GM23338 (cell line): Measurements from ENCODE around the gene MFSD6. TPM values are rescaled to one million over a fixed set of nuclear protein-coding genes. Genes with fewer than 3 reads are reported as not detected.

ENCODE experiments used
- ATAC-seq: fragments of 200-7000 bp; cut with Tn5 transposase; 3 replicates; pipeline ENCODE4 v1.9.1; 2020
- DNase-seq: peaks from one replicate; pipeline ENCODE4 v3.0.0-alpha.2; 2015; ENCODE audit warnings: low spot score
- H2AFZ ChIP-seq: fragments of 200-600 bp; sonication (generic); 2 replicates; pipeline ENCODE4 v1.8.0; 2016; ENCODE audit warnings: antibody characterized with exemption, mild to moderate bottlenecking, moderate library complexity
- H3F3A ChIP-seq: fragments of 200-600 bp; sonication (generic); replicated peaks from 2 replicates; pipeline ENCODE4 v1.8.0; 2017; ENCODE audit warnings: antibody characterized with exemption, mixed run types, low read depth
- H3K27ac ChIP-seq: fragments of 200-600 bp; sonication (generic); 2 replicates; pipeline ENCODE4 v1.6.1; 2016; ENCODE audit warnings: low read depth
- H3K27me3 ChIP-seq: fragments of 200-600 bp; sonication (generic); 2 replicates; pipeline ENCODE4 v1.8.0; 2016; ENCODE audit warnings: mild to moderate bottlenecking, mixed run types, moderate library complexity; ENCODE audit not compliant: insufficient read depth
- H3K36me3 ChIP-seq: fragments of 200-600 bp; sonication (generic); 2 replicates; pipeline ENCODE4 v1.8.0; 2016; ENCODE audit warnings: mild to moderate bottlenecking; ENCODE audit not compliant: insufficient read depth
- H3K4me1 ChIP-seq: fragments of 200-600 bp; sonication (generic); 2 replicates; pipeline ENCODE4 v1.8.0; 2016; ENCODE audit warnings: mild to moderate bottlenecking, moderate library complexity; ENCODE audit not compliant: insufficient read depth
- H3K4me2 ChIP-seq: fragments of 200-600 bp; sonication (generic); 2 replicates; pipeline ENCODE4 v1.7.1; 2017; ENCODE audit warnings: mixed run types
- H3K4me3 ChIP-seq: fragments of 200-600 bp; sonication (generic); 2 replicates; pipeline ENCODE4 v1.6.1; 2016; ENCODE audit warnings: mixed run types
- H3K79me2 ChIP-seq: fragments of 200-600 bp; sonication (generic); replicated peaks from 2 replicates; pipeline ENCODE4 v1.8.0; 2017; ENCODE audit warnings: mild to moderate bottlenecking; ENCODE audit not compliant: insufficient read depth
- H3K9me2 ChIP-seq: fragments of 200-600 bp; sonication (generic); 2 replicates; pipeline ENCODE4 v1.8.0; 2017; ENCODE audit not compliant: insufficient read depth
- H4K20me1 ChIP-seq: fragments of 200-600 bp; sonication (generic); replicated peaks from 2 replicates; pipeline ENCODE4 v1.8.0; 2017; ENCODE audit warnings: mild to moderate bottlenecking; ENCODE audit not compliant: insufficient read depth
- H3K27ac Mint-ChIP-seq: 2 replicates; pipeline ENCODE4 v1.8.0; 2020; ENCODE audit warnings: inconsistent platforms, mild to moderate bottlenecking, moderate library complexity, mixed read lengths
- H3K27me3 Mint-ChIP-seq: 3 replicates; pipeline ENCODE4 v1.8.0; 2022; ENCODE audit warnings: low read depth, mild to moderate bottlenecking, moderate library complexity, mixed read lengths, inconsistent platforms; ENCODE audit not compliant: insufficient read depth, poor library complexity
- H3K36me3 Mint-ChIP-seq: 3 replicates; pipeline ENCODE4 v1.8.0; 2021; ENCODE audit warnings: low read depth, mild to moderate bottlenecking, inconsistent platforms, moderate library complexity, mixed read lengths
- H3K4me1 Mint-ChIP-seq: 3 replicates; pipeline ENCODE4 v1.8.0; 2020; ENCODE audit warnings: mild to moderate bottlenecking, inconsistent platforms, mixed read lengths
- H3K4me3 Mint-ChIP-seq: 3 replicates; pipeline ENCODE4 v1.8.0; 2021; ENCODE audit warnings: moderate library complexity, mild to moderate bottlenecking, inconsistent platforms, mixed read lengths
- H3K9me3 Mint-ChIP-seq: 3 replicates; pipeline ENCODE4 v1.8.0; 2020; ENCODE audit warnings: moderate library complexity, mild to moderate bottlenecking, inconsistent platforms, mixed read lengths
- CREB1 ChIP-seq: fragments of 250-450 bp; sonication (Bioruptor Pico); IDR thresholded peaks from 2 replicates; pipeline ENCODE4 v1.5.0; 2020; ENCODE audit warnings: low read depth, mild to moderate bottlenecking, moderate library complexity
- EZH2 ChIP-seq: fragments of 200-600 bp; sonication (generic); IDR thresholded peaks from one replicate; pipeline ENCODE4 v1.8.0; 2017; ENCODE audit warnings: antibody characterized with exemption, mild to moderate bottlenecking, low read depth; ENCODE audit not compliant: unreplicated experiment
- EZH2phosphoT487 ChIP-seq: fragments of 200-600 bp; sonication (generic); IDR thresholded peaks from one replicate; pipeline ENCODE4 v1.8.1; 2018; ENCODE audit warnings: antibody characterized with exemption; ENCODE audit not compliant: unreplicated experiment
- JUNB ChIP-seq: IDR thresholded peaks from one replicate; pipeline ENCODE4 v1.6.1; 2016; ENCODE audit warnings: antibody characterized with exemption; ENCODE audit not compliant: unreplicated experiment
- NANOG ChIP-seq: IDR thresholded peaks from 2 replicates; pipeline ENCODE4 v1.6.1; 2016; ENCODE audit warnings: antibody characterized with exemption, borderline replicate concordance
- POLR2AphosphoS5 ChIP-seq: IDR thresholded peaks from 2 replicates; pipeline ENCODE4 v1.6.1; 2016; ENCODE audit warnings: antibody characterized with exemption, low read depth
- STAT1 ChIP-seq: IDR thresholded peaks from one replicate; pipeline ENCODE4 v1.6.1; 2016; ENCODE audit warnings: antibody characterized with exemption; ENCODE audit not compliant: unreplicated experiment
- ZNF114 ChIP-seq: fragments of 250-450 bp; sonication (Bioruptor Pico); IDR thresholded peaks from 2 replicates; pipeline ENCODE4 v1.5.0; 2020; ENCODE audit warnings: mild to moderate bottlenecking, moderate library complexity
- ZNF331 ChIP-seq: fragments of 250-450 bp; sonication (Bioruptor Pico); IDR thresholded peaks from 2 replicates; pipeline ENCODE4 v1.5.0; 2020; ENCODE audit warnings: low read depth, mild to moderate bottlenecking, moderate library complexity
- polyA plus RNA-seq: library from polyadenylated mRNA; unstranded; fragments of >200 nt; fragmentation: Nextera tagmentation; extraction: Ambion mirVana; gene quantifications from 2 replicates; pipeline ENCODE4 v1.2.1, GENCODE V29; 2016
- total RNA-seq: library from RNA; depleted of rRNA; stranded (reverse); fragments of >200 nt; shearing (Covaris generic); gene quantifications from 2 replicates; pipeline ENCODE4 v1.2.3, GENCODE V29; 2014
- TF ChIP-seq, protein P1 (sequence below), 2 experiments: fragments of 200-600 bp in 1 of 2; sonication (generic) in 1 of 2; conservative IDR thresholded peaks; 2 replicates each; pipeline versions ENCODE4 v1.5.1 to v1.6.1; 2016 to 2017; ENCODE audit warnings: antibody characterized with exemption in 2 of 2, low read depth in 2 of 2, mild to moderate bottlenecking in 2 of 2, moderate library complexity in 1 of 2
- TF ChIP-seq, protein P2 (sequence below): fragments of 250-450 bp; sonication (Bioruptor Pico); IDR thresholded peaks from 2 replicates; pipeline ENCODE4 v1.5.0; 2020; ENCODE audit warnings: mild to moderate bottlenecking, moderate library complexity
- TF ChIP-seq, protein P3 (sequence below): IDR thresholded peaks from one replicate; pipeline ENCODE4 v1.6.1; 2018; ENCODE audit warnings: antibody characterized with exemption; ENCODE audit not compliant: unreplicated experiment
- TF ChIP-seq, protein P4 (sequence below): IDR thresholded peaks from 2 replicates; pipeline ENCODE4 v1.6.1; 2016; ENCODE audit warnings: antibody characterized with exemption

The MFSD6 gene
- total and polyA plus RNA-seq, 2 experiments from 2014 or later: 2.3 to 9.6 TPM

DNA sequence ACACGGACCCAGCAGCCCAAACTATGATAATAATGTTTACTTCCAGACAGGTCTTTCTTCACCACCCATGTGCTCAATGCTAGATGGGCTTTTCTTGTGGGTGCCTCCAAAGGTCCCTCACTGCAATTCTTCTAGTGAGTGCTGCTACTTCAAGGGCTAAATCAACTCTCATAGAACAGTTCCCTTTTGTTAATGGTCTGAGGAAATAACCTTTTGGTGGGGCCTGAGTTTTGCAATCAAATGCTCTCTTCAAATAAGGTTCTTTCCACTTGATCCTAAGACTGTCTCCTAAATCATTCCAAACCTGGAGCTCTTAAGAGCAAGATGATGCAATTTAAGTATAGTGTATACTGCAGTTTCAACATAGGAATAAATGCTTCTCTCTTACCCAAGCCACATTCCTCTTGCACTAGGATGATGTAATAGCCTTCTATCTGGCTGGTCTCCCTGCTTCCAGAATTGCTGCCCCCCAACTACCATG lies 120.4 kb downstream of the MFSD6 start:
- no peaks in the 10 kb centered on the region; the same call in 1 of the 3 replicates for H3K36me3 Mint-ChIP-seq
- Histone ChIP-seq H3K36me3 (no peaks in the 10 kb centered on the region), H2AFZ (peak overlapping the region; percentile 24; the same call in 1 of the 2 replicates), H3K9me2 (no peaks in the 10 kb centered on the region), H4K20me1 (no peaks in the 10 kb centered on the region), H3K27me3 (no peaks in the 10 kb centered on the region), H3K4me3 (no peak overlapping the region), H3K4me2 (peak overlapping the region; percentile 34; the same call in 1 of the 2 replicates), H3K4me1 (peaks cover 8% of the 10 kb centered on the region), H3K79me2 (no peaks in the 10 kb centered on the region), H3F3A (no peaks in the 10 kb centered on the region), H3K27ac (no peak overlapping the region)
- DNase-seq (no peak), ATAC-seq (no peak)
- peak overlapping the region; percentile 51; the same call in 1 of the 2 replicates for H3K27ac Mint-ChIP-seq
- TF ChIP-seq, protein P1, sequence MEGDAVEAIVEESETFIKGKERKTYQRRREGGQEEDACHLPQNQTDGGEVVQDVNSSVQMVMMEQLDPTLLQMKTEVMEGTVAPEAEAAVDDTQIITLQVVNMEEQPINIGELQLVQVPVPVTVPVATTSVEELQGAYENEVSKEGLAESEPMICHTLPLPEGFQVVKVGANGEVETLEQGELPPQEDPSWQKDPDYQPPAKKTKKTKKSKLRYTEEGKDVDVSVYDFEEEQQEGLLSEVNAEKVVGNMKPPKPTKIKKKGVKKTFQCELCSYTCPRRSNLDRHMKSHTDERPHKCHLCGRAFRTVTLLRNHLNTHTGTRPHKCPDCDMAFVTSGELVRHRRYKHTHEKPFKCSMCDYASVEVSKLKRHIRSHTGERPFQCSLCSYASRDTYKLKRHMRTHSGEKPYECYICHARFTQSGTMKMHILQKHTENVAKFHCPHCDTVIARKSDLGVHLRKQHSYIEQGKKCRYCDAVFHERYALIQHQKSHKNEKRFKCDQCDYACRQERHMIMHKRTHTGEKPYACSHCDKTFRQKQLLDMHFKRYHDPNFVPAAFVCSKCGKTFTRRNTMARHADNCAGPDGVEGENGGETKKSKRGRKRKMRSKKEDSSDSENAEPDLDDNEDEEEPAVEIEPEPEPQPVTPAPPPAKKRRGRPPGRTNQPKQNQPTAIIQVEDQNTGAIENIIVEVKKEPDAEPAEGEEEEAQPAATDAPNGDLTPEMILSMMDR (conservative IDR thresholded peaks at IDR 0.05; ENCODE audit: low read depth in 2 of 2): no peak
- no peak for TF ChIP-seq NANOG
- TF ChIP-seq ZNF114: no peak
- TF ChIP-seq, protein P2, sequence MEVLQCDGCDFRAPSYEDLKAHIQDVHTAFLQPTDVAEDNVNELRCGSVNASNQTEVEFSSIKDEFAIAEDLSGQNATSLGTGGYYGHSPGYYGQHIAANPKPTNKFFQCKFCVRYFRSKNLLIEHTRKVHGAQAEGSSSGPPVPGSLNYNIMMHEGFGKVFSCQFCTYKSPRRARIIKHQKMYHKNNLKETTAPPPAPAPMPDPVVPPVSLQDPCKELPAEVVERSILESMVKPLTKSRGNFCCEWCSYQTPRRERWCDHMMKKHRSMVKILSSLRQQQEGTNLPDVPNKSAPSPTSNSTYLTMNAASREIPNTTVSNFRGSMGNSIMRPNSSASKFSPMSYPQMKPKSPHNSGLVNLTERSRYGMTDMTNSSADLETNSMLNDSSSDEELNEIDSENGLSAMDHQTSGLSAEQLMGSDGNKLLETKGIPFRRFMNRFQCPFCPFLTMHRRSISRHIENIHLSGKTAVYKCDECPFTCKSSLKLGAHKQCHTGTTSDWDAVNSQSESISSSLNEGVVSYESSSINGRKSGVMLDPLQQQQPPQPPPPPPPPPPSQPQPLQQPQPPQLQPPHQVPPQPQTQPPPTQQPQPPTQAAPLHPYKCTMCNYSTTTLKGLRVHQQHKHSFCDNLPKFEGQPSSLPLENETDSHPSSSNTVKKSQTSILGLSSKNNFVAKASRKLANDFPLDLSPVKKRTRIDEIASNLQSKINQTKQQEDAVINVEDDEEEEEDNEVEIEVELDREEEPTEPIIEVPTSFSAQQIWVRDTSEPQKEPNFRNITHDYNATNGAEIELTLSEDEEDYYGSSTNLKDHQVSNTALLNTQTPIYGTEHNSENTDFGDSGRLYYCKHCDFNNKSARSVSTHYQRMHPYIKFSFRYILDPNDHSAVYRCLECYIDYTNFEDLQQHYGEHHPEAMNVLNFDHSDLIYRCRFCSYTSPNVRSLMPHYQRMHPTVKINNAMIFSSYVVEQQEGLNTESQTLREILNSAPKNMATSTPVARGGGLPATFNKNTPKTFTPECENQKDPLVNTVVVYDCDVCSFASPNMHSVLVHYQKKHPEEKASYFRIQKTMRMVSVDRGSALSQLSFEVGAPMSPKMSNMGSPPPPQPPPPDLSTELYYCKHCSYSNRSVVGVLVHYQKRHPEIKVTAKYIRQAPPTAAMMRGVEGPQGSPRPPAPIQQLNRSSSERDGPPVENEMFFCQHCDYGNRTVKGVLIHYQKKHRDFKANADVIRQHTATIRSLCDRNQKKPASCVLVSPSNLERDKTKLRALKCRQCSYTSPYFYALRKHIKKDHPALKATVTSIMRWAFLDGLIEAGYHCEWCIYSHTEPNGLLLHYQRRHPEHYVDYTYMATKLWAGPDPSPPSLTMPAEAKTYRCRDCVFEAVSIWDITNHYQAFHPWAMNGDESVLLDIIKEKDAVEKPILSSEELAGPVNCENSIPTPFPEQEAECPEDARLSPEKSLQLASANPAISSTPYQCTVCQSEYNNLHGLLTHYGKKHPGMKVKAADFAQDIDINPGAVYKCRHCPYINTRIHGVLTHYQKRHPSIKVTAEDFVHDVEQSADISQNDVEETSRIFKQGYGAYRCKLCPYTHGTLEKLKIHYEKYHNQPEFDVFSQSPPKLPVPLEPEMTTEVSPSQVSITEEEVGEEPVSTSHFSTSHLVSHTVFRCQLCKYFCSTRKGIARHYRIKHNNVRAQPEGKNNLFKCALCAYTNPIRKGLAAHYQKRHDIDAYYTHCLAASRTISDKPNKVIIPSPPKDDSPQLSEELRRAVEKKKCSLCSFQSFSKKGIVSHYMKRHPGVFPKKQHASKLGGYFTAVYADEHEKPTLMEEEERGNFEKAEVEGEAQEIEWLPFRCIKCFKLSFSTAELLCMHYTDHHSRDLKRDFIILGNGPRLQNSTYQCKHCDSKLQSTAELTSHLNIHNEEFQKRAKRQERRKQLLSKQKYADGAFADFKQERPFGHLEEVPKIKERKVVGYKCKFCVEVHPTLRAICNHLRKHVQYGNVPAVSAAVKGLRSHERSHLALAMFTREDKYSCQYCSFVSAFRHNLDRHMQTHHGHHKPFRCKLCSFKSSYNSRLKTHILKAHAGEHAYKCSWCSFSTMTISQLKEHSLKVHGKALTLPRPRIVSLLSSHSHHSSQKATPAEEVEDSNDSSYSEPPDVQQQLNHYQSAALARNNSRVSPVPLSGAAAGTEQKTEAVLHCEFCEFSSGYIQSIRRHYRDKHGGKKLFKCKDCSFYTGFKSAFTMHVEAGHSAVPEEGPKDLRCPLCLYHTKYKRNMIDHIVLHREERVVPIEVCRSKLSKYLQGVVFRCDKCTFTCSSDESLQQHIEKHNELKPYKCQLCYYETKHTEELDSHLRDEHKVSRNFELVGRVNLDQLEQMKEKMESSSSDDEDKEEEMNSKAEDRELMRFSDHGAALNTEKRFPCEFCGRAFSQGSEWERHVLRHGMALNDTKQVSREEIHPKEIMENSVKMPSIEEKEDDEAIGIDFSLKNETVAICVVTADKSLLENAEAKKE (CRISPR knock-in tag): no peak
- TF ChIP-seq CREB1 (CRISPR knock-in tag): no peak
- TF ChIP-seq EZH2: no peak
- TF ChIP-seq POLR2AphosphoS5: no peak
- no peak for TF ChIP-seq STAT1
- TF ChIP-seq ZNF331: no peak
- no peak for TF ChIP-seq JUNB
- TF ChIP-seq, protein P3, sequence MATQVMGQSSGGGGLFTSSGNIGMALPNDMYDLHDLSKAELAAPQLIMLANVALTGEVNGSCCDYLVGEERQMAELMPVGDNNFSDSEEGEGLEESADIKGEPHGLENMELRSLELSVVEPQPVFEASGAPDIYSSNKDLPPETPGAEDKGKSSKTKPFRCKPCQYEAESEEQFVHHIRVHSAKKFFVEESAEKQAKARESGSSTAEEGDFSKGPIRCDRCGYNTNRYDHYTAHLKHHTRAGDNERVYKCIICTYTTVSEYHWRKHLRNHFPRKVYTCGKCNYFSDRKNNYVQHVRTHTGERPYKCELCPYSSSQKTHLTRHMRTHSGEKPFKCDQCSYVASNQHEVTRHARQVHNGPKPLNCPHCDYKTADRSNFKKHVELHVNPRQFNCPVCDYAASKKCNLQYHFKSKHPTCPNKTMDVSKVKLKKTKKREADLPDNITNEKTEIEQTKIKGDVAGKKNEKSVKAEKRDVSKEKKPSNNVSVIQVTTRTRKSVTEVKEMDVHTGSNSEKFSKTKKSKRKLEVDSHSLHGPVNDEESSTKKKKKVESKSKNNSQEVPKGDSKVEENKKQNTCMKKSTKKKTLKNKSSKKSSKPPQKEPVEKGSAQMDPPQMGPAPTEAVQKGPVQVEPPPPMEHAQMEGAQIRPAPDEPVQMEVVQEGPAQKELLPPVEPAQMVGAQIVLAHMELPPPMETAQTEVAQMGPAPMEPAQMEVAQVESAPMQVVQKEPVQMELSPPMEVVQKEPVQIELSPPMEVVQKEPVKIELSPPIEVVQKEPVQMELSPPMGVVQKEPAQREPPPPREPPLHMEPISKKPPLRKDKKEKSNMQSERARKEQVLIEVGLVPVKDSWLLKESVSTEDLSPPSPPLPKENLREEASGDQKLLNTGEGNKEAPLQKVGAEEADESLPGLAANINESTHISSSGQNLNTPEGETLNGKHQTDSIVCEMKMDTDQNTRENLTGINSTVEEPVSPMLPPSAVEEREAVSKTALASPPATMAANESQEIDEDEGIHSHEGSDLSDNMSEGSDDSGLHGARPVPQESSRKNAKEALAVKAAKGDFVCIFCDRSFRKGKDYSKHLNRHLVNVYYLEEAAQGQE: no peak
- TF ChIP-seq, protein P4, sequence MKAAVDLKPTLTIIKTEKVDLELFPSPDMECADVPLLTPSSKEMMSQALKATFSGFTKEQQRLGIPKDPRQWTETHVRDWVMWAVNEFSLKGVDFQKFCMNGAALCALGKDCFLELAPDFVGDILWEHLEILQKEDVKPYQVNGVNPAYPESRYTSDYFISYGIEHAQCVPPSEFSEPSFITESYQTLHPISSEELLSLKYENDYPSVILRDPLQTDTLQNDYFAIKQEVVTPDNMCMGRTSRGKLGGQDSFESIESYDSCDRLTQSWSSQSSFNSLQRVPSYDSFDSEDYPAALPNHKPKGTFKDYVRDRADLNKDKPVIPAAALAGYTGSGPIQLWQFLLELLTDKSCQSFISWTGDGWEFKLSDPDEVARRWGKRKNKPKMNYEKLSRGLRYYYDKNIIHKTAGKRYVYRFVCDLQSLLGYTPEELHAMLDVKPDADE: no peak
- no peak for TF ChIP-seq EZH2phosphoT487
- peaks cover 2% of the 10 kb centered on the region for H3K27me3 Mint-ChIP-seq
- no peak overlapping the region; the same call in 2 of the 3 replicates for H3K4me3 Mint-ChIP-seq
- no peaks in the 10 kb centered on the region for H3K9me3 Mint-ChIP-seq
- H3K4me1 Mint-ChIP-seq: peaks cover 23% of the 10 kb centered on the region
